Measurements from ENCODE around the gene PIAS3.

The PIAS3 gene

GRCh38 chr1:145901312-145902021 lies 42.6 kb upstream of the PIAS3 start:
- Histone ChIP-seq H3K27ac (replicated peaks) (no peak overlapping the region), H3K27me3 (ENCODE audit: insufficient read depth, poor library complexity, severe bottlenecking) (no peaks in the 10 kb centered on the region), H3K4me3 (replicated peaks; ENCODE audit: insufficient read depth, low read length) (no peak overlapping the region)
- DNase-seq (ENCODE audit: low read depth in 1 of 2, low spot score in 1 of 2) = no peak
- TF ChIP-seq POLR2AphosphoS5 (IDR thresholded peaks at IDR 0.05; ENCODE audit: low read depth) (no peak), REST (IDR thresholded peaks at IDR 0.05; ENCODE audit: insufficient replicate concordance, low read depth) (no peak), CTCF (IDR thresholded peaks at IDR 0.05; ENCODE audit: insufficient read depth, low read length) (no peak), SPI1 (IDR thresholded peaks at IDR 0.05; ENCODE audit: borderline replicate concordance, low read depth) (no peak), GABPA (IDR thresholded peaks at IDR 0.05; ENCODE audit: low read depth) (no peak)

GRCh38 chr1:145898756-145899155 lies 39.9 kb upstream of the PIAS3 start:
- no peak overlapping the region for H3K4me3 ChIP-seq (replicated peaks; ENCODE audit: insufficient read depth, low read length)
- no peak for DNase-seq (ENCODE audit: low read depth in 1 of 2, low spot score in 1 of 2)

More at GRCh38 chr1:145898756-145899155, 39.9 kb upstream of the PIAS3 start:
- TF ChIP-seq CTCF (IDR thresholded peaks at IDR 0.05; ENCODE audit: insufficient read depth, low read length) (no peak), SPI1 (IDR thresholded peaks at IDR 0.05; ENCODE audit: borderline replicate concordance, low read depth) (no peak), GABPA (IDR thresholded peaks at IDR 0.05; ENCODE audit: low read depth) (no peak), POLR2AphosphoS5 (IDR thresholded peaks at IDR 0.05; ENCODE audit: low read depth) (no peak), REST (IDR thresholded peaks at IDR 0.05; ENCODE audit: insufficient replicate concordance, low read depth) (no peak)
- H3K27me3 ChIP-seq (ENCODE audit: insufficient read depth, poor library complexity, severe bottlenecking) = no peaks in the 10 kb centered on the region
- no peak overlapping the region for H3K27ac ChIP-seq (replicated peaks)

Measured in HL-60 (cell line).